ENCODE results near the gene RASAL3.

Gene RASAL3

GRCh38 chr19:15471639-15472101 lies 7.3 kb upstream of the RASAL3 start:
- in situ Hi-C loops (cut with HindIII; ENCODE audit: low sequenced_read_pairs) = no loop called here
- TF ChIP-seq, protein P1, sequence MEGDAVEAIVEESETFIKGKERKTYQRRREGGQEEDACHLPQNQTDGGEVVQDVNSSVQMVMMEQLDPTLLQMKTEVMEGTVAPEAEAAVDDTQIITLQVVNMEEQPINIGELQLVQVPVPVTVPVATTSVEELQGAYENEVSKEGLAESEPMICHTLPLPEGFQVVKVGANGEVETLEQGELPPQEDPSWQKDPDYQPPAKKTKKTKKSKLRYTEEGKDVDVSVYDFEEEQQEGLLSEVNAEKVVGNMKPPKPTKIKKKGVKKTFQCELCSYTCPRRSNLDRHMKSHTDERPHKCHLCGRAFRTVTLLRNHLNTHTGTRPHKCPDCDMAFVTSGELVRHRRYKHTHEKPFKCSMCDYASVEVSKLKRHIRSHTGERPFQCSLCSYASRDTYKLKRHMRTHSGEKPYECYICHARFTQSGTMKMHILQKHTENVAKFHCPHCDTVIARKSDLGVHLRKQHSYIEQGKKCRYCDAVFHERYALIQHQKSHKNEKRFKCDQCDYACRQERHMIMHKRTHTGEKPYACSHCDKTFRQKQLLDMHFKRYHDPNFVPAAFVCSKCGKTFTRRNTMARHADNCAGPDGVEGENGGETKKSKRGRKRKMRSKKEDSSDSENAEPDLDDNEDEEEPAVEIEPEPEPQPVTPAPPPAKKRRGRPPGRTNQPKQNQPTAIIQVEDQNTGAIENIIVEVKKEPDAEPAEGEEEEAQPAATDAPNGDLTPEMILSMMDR (IDR thresholded peaks at IDR 0.05; ENCODE audit: low read depth, low read length, missing control alignments) = no peak
- no peak overlapping the region for H3K4me3 ChIP-seq (ENCODE audit: low read depth, low read length)
- no peak for DNase-seq (ENCODE audit: low read depth)

DNA sequence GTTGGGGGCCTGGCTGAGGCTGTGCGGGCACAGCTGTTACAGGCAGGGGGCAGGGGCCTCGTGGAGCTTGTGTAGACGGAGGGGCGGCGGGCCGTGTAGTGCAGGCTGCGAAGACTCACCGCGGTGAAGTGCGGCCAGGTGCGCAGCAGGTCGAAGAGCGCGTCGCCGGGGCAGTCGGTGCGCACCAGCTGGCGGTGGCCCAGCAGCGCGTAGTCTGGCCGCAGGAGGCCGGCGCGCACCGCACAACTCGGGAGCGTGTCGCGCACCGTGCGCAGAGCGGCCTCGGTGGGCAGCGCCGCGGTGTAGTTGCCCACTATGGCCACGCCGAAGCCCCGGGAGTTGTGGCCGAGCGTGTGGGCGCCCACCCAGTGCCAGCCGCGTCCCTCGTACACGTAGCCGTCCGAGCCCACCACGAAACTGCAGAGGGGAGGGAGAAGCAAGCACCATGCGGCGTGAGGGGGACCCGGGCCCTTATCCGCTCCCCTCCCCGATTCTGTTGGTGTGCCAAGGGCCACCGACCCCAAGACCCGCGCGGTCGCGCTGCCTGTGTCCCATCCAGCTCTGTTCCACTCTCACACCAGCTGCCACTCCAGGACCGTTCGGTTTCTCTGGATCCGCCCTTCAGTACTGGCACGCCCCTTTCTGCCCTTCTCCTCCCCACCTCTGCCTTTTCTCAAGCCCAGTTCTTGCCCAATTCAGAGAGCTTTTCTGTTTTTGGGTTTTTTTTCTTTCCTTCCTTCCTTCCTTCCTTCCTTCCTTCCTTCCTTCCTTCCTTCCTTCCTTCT lies 5.4 kb upstream of the RASAL3 start:
- TF ChIP-seq, protein P1 (IDR thresholded peaks at IDR 0.05; ENCODE audit: low read depth, low read length, missing control alignments) = no peak
- H3K4me3 ChIP-seq (ENCODE audit: low read depth, low read length) = no peak overlapping the region
- in situ Hi-C loops (cut with HindIII; ENCODE audit: low sequenced_read_pairs) = no loop called here
- no peak for DNase-seq (ENCODE audit: low read depth)

GRCh38 chr19:15468675-15469512 lies 4.5 kb upstream of the RASAL3 start:
- TF ChIP-seq, protein P1 (IDR thresholded peaks at IDR 0.05; ENCODE audit: low read depth, low read length, missing control alignments) = no peak
- H3K4me3 ChIP-seq (ENCODE audit: low read depth, low read length) = no peak overlapping the region

GRCh38 chr19:15467734-15468214 lies 3.4 kb upstream of the RASAL3 start:
- TF ChIP-seq, protein P1 (IDR thresholded peaks at IDR 0.05; ENCODE audit: low read depth, low read length, missing control alignments) = no peak

More at GRCh38 chr19:15468675-15469512, 4.5 kb upstream of the RASAL3 start:
- DNase-seq (ENCODE audit: low read depth) = no peak
- in situ Hi-C loops (cut with HindIII; ENCODE audit: low sequenced_read_pairs) = no loop called here

DNA sequence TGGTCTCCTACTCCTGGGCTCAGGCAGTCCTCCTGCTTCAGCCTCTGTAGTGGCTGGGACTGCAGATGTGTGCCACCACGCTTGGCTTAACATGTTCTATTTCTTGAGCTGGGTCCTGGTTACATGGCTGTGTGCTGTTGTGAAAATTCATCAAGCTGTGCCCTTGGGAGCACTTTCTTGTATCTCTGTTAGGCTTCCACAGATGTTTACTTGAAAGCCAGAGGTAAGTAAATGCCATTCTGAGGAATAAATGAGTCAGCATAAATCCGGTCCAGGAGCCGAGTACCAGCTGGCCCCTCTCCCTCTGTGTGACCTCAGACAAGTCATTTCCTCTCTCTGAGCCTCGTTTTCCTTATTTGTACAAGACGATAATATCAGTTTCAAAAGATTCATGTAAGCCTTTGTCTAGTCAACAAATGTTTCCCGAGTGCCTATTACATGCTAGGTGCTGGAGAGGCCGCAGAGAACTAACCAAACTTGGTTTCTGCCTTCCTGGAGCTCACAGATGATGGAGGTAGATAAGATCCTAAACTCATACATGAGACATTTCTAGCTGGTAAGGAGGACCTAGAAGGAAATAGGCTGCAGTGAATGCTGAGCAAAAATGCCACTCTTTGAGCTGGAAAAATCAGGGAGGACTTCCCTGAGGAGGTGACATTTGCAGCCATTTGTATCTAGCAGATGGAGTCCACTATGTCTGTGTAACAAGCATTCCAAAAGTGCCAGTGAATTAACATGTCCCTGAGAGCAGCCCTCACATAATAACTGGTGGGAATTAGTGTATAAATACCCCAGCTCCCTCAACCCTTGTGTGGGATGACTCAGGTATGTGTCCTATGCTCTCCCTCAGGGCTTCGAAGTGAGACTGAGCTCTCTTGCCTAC lies 2.7 kb upstream of the RASAL3 start:
- TF ChIP-seq, protein P1 (IDR thresholded peaks at IDR 0.05; ENCODE audit: low read depth, low read length, missing control alignments) = no peak
- no peak for DNase-seq (ENCODE audit: low read depth)
- in situ Hi-C loops (cut with HindIII; ENCODE audit: low sequenced_read_pairs) = no loop called here
- no peak overlapping the region for H3K4me3 ChIP-seq (ENCODE audit: low read depth, low read length)

More at GRCh38 chr19:15467734-15468214, 3.4 kb upstream of the RASAL3 start:
- DNase-seq (ENCODE audit: low read depth) = no peak
- no peak overlapping the region for H3K4me3 ChIP-seq (ENCODE audit: low read depth, low read length)
- in situ Hi-C loops (cut with HindIII; ENCODE audit: low sequenced_read_pairs) = no loop called here
